K562 (cell line): ENCODE results near the gene DZIP3. TPM values are rescaled to one million over a fixed set of nuclear protein-coding genes. Genes with fewer than 3 reads are reported as not detected.

Experiments used
- ATAC-seq: fragments of 200-7000 bp; cut with Tn5 transposase; 3 replicates; pipeline ENCODE4 v1.9.1; 2020; ENCODE audit warnings: moderate library complexity
- BruUV-seq: library from RNA; stranded (reverse); fragments of 400-500 nt; replicated peaks from 2 replicates; lab custom pipeline; 2021; lab: Mats Ljungman, UMichigan
- CTCF ChIA-PET: fragments of 300-600 bp; formaldehyde crosslinking; extraction: SDS; loops from one replicate; lab custom pipeline; 2021; ENCODE audit warnings: low intra/inter-chr PET ratio; lab: Yijun Ruan, JAX
- POLR2A ChIA-PET: fragments of 300-600, 350-650 bp; sonication (Branson Sonifier 250); formaldehyde crosslinking; extraction: SDS; loops from one replicate; lab custom pipeline; 2021; ENCODE audit warnings: antibody characterized with exemption, inconsistent platforms; lab: Yijun Ruan, JAX
- DNase-seq, 4 experiments: peaks; one replicate each; pipeline versions ENCODE4 v3.0.0 to v3.0.0-alpha.2; 2011 to 2018; ENCODE audit warnings: low spot score in 3 of 4, mixed read lengths in 3 of 4; ENCODE audit errors: extremely low read depth in 1 of 4
- FAIRE-seq: peaks from 2 replicates; lab custom pipeline; 2011; peaks lifted over from hg19 to GRCh38; lab: Jason Lieb, UNC
- H2AFZ ChIP-seq: 2 replicates; pipeline ENCODE4 v1.6.0; 2011; ENCODE audit warnings: low read depth, low read length, control low read depth, inconsistent platforms
- H3K27ac ChIP-seq: fragments of 200-600 bp; 3 replicates; pipeline ENCODE4 v1.8.0; 2011; ENCODE audit warnings: low read depth, mild to moderate bottlenecking, control low read depth, inconsistent platforms, low read length, moderate library complexity, mixed read lengths; ENCODE audit errors: extremely low read depth
- H3K27me3 ChIP-seq, 2 experiments: fragments of 300-600 bp in 1 of 2; 2 replicates in 1 of 2; 3 replicates in 1 of 2; pipeline versions ENCODE4 v1.6.0 to v1.8.0; 2011; ENCODE audit warnings: inconsistent platforms in 2 of 2, low read length in 2 of 2, mild to moderate bottlenecking in 1 of 2, mixed read lengths in 1 of 2, moderate library complexity in 1 of 2; ENCODE audit not compliant: control insufficient read depth in 2 of 2, insufficient read depth in 2 of 2
- H3K36me3 ChIP-seq: fragments of 300-600 bp; 3 replicates; pipeline ENCODE4 v1.8.0; 2011; ENCODE audit warnings: mild to moderate bottlenecking, low read length, inconsistent platforms; ENCODE audit not compliant: control insufficient read depth, insufficient read depth
- H3K4me1 ChIP-seq, 2 experiments: fragments of 200-600 bp in 1 of 2; replicated peaks in 1 of 2; 2 replicates in 1 of 2; 3 replicates in 1 of 2; pipeline versions ENCODE4 v1.5.1 to v1.8.0; 2011; ENCODE audit warnings: inconsistent platforms in 2 of 2, low read length in 2 of 2, mild to moderate bottlenecking in 1 of 2, mixed read lengths in 1 of 2, moderate library complexity in 1 of 2; ENCODE audit not compliant: control insufficient read depth in 2 of 2, insufficient read depth in 2 of 2
- H3K4me2 ChIP-seq: 2 replicates; pipeline ENCODE4 v1.6.1; 2011; ENCODE audit warnings: low read length, control low read depth, inconsistent platforms, mixed read lengths; ENCODE audit not compliant: insufficient read depth
- H3K4me3 ChIP-seq: fragments of 200-600 bp; sonication (generic), shearing (Covaris generic); 2 replicates; pipeline ENCODE4 v1.5.1; 2016; ENCODE audit warnings: control low read depth, inconsistent platforms
- H3K79me2 ChIP-seq: fragments of 200-600 bp; 3 replicates; pipeline ENCODE4 v1.8.0; 2011; ENCODE audit warnings: low read length, inconsistent platforms; ENCODE audit not compliant: control insufficient read depth, insufficient read depth
- H3K9ac ChIP-seq, 2 experiments: 2 replicates each; pipeline versions ENCODE4 v1.6.0 to v1.6.1; 2011; ENCODE audit warnings: low read depth in 2 of 2, low read length in 2 of 2, control low read depth in 1 of 2, inconsistent platforms in 1 of 2, mild to moderate bottlenecking in 1 of 2, mixed read lengths in 1 of 2; ENCODE audit not compliant: insufficient read depth in 1 of 2
- H3K9me1 ChIP-seq: one replicate; pipeline ENCODE4 v1.6.0; 2011; ENCODE audit warnings: inconsistent platforms, mild to moderate bottlenecking, low read length, moderate library complexity; ENCODE audit not compliant: control insufficient read depth, insufficient read depth
- H3K9me3 ChIP-seq: replicated peaks from 2 replicates; pipeline ENCODE4 v1.5.1; 2011; ENCODE audit warnings: low read depth, low read length, inconsistent platforms; ENCODE audit not compliant: control insufficient read depth, insufficient read depth
- H4K20me1 ChIP-seq: replicated peaks from 2 replicates; pipeline ENCODE4 v1.6.1; 2011; ENCODE audit warnings: low read length, inconsistent platforms, mixed read lengths; ENCODE audit not compliant: control insufficient read depth, insufficient read depth
- HNRNPK ChIP-seq: fragments of 200-400 bp; formaldehyde crosslinking; IDR thresholded peaks from one replicate; pipeline ENCODE4 v1.6.1; 2018; ENCODE audit warnings: mild to moderate bottlenecking, low read depth, low read length; ENCODE audit not compliant: poor library complexity, severe bottlenecking
- MEIS2 ChIP-seq: fragments of 450-650 bp; IDR thresholded peaks from 2 replicates; pipeline ENCODE4 v1.6.1; 2014; ENCODE audit warnings: mild to moderate bottlenecking; ENCODE audit not compliant: partially characterized antibody
- PKNOX1 ChIP-seq: fragments of 450-650 bp; IDR thresholded peaks from 2 replicates; pipeline ENCODE4 v1.6.1; 2016
- RBM15 ChIP-seq: fragments of 200-400 bp; formaldehyde crosslinking; IDR thresholded peaks from 2 replicates; pipeline ENCODE4 v1.6.1; 2018; ENCODE audit warnings: mild to moderate bottlenecking, low read length, moderate library complexity; ENCODE audit not compliant: insufficient read depth
- WGBS: fragments of 100-300 bp; shearing (Covaris generic); methylation state at CpG from one replicate; pipeline ENCODE4 v1.1.6; 2016; ENCODE audit warnings: low coverage, mixed read lengths; ENCODE audit not compliant: insufficient coverage; ENCODE audit errors: missing lambda C conversion rate; 5-methylcytosine and 5-hydroxymethylcytosine counted together
- in situ Hi-C: fragments of 300-500 bp; cut with MboI; formaldehyde crosslinking; loops from 4 replicates; pipeline ENCODE4 v1.15.0; 2018; ENCODE audit warnings: inconsistent platforms, mixed read lengths
- intact Hi-C: fragments of 100-400 bp; cut with micrococcal nuclease; formaldehyde crosslinking; loops from 2 replicates; pipeline ENCODE4 v1.14.2; 2022
- polyA plus RNA-seq, 8 experiments: library from polyadenylated mRNA; depleted of rRNA in 4 of 8; stranded (reverse) in 5 of 8; unstranded in 3 of 8; fragments of >200 nt; fragmentation: Nextera tagmentation in 2 of 8; fragmentation: Illumina TruSeq in 1 of 8; extraction: Ambion mirVana in 2 of 8; extraction: Trizol in 1 of 8; gene quantifications; 2 replicates each; pipeline versions ENCODE4 v1.2.1 to v1.2.3, GENCODE V29; 2011 to 2014; ENCODE audit warnings: inconsistent platforms in 1 of 8, missing spikeins in 1 of 8
- total RNA-seq, 7 experiments: library from RNA; depleted of rRNA in 6 of 7; stranded (reverse); fragments of >200 nt in 6 of 7; fragmentation: Illumina TruSeq in 2 of 7; extraction: Trizol in 2 of 7; gene quantifications; 2 replicates each; pipeline versions ENCODE4 v1.2.1 to v1.2.3, GENCODE V29; 2011 to 2021; ENCODE audit warnings: low replicate concordance in 1 of 7
- TF ChIP-seq, protein P1 (sequence below), 2 experiments: IDR thresholded peaks in 1 of 2; conservative IDR thresholded peaks in 1 of 2; 2 replicates each; pipeline ENCODE4 v1.6.1; 2016; ENCODE audit warnings: low read depth in 2 of 2, mild to moderate bottlenecking in 1 of 2, missing compliant biosample characterization in 1 of 2, missing genetic modification characterization in 1 of 2, moderate library complexity in 1 of 2

The DZIP3 gene
- total and polyA plus RNA-seq, 9 of the 15 experiments (the other 6 are each of a cell fraction or from before 2014, with no cell fraction given), result 3.5 to 9.7 (median 5.7) TPM

DNA sequence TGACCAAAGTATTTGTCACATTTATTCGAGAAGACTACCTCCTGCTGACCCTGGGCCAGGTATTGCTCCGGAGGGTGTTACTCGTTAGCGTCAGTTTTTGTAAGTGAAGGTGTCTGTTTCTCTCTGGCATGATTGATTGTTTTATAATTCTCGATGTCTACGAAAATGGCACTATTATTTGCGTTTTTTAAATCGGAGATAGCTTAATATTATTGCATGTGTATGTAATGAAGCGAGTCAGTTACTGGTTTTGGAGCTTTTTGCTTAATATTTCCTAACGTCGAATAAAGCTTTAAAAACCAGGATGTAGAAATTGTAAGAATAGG, 439 bp downstream of the DZIP3 start:
- peak overlapping the region; percentile 91 for H3K4me2 ChIP-seq
- intact Hi-C loops (no loop called here), in situ Hi-C loops (no loop called here)
- no peaks in the 10 kb centered on the region for H3K27me3 ChIP-seq
- DNase-seq, result no peak
- H3K9me1 ChIP-seq, result no peaks in the 10 kb centered on the region
- H4K20me1 ChIP-seq, result peaks cover 8% of the 10 kb centered on the region; the same call in 1 of the 2 replicates
- ATAC-seq, result no peak
- H3K4me1 ChIP-seq, result peaks cover 0 to 8% of the 10 kb centered on the region in 2 experiments; a peak in 2 of 5 replicates
- peaks cover 64% of the 10 kb centered on the region for H3K79me2 ChIP-seq
- no TSS peak for BruUV-seq
- H3K9me3 ChIP-seq, result no peaks in the 10 kb centered on the region
- no peak for FAIRE-seq
- H3K27ac ChIP-seq, result peak overlapping the region; percentile 90
- H3K4me3 ChIP-seq, result peak overlapping the region; percentile 76
- H2AFZ ChIP-seq, result peak overlapping the region; percentile 92
- ChIA-PET CTCF (no interaction called here), POLR2A (interaction anchor here (0.9 to 3.0 kb wide), 5 partner anchors 9 to 99 kb away, joined by 3 to 18 read pairs (median 4); no protein-coding TSS in a partner anchor)
- 0% methylated on average over 11 of the region's 11 CpGs for WGBS
- H3K36me3 ChIP-seq, result peaks cover 18% of the 10 kb centered on the region; the same call in 1 of the 3 replicates
- TF ChIP-seq RBM15 (no peak), MEIS2 (peak; percentile 85), PKNOX1 (peak; percentile 66), HNRNPK (no peak)
- TF ChIP-seq, protein P1, sequence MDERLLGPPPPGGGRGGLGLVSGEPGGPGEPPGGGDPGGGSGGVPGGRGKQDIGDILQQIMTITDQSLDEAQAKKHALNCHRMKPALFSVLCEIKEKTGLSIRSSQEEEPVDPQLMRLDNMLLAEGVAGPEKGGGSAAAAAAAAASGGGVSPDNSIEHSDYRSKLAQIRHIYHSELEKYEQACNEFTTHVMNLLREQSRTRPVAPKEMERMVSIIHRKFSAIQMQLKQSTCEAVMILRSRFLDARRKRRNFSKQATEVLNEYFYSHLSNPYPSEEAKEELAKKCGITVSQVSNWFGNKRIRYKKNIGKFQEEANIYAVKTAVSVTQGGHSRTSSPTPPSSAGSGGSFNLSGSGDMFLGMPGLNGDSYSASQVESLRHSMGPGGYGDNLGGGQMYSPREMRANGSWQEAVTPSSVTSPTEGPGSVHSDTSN (CRISPR knock-in tag; IDR thresholded peaks at IDR 0.05; ENCODE audit: low read depth), result no peak
- TF ChIP-seq, protein P1 (tag; conservative IDR thresholded peaks at IDR 0.05; ENCODE audit: low read depth), result peak; percentile 76
- H3K9ac ChIP-seq, result peak overlapping the region; percentile 94 to 98; a peak in 3 of 4 replicates
